Motor neuron (in vitro differentiated cells): Measurements from ENCODE around the gene GDAP1L1. TPM values are rescaled to one million over a fixed set of nuclear protein-coding genes. Genes with fewer than 3 reads are reported as not detected.

Source experiments
- ATAC-seq, 8 experiments: fragments of 200-7000 bp; cut with Tn5 transposase; replicated peaks in 6 of 8; 2 replicates each; pipeline ENCODE4 v1.8.0; 2021; ENCODE audit warnings: mild to moderate bottlenecking in 8 of 8, moderate library complexity in 8 of 8
- H3K27ac ChIP-seq, 2 donors: fragments of 250-450 bp; sonication (Bioruptor Pico); 2 replicates each; pipeline ENCODE4 v1.9.0; 2021; ENCODE audit warnings: antibody characterized with exemption in 2 of 2, mild to moderate bottlenecking in 2 of 2, moderate library complexity in 1 of 2
- H3K4me1 ChIP-seq, 2 donors: fragments of 250-450 bp; sonication (Bioruptor Pico); replicated peaks in 1 of 2; 2 replicates each; pipeline ENCODE4 v1.6.1; 2021; ENCODE audit warnings: antibody characterized with exemption in 2 of 2, mild to moderate bottlenecking in 2 of 2, moderate library complexity in 1 of 2
- H3K4me3 ChIP-seq, 5 donors: fragments of 250-450 bp; sonication (Bioruptor Pico); 2 replicates each; pipeline ENCODE4 v1.9.0; 2021; ENCODE audit warnings: antibody characterized with exemption in 5 of 5, mild to moderate bottlenecking in 5 of 5, moderate library complexity in 4 of 5
- WGBS, 10 experiments: fragments of 450-650 bp; shearing (Covaris generic); methylation state at CpG; one replicate each; pipeline ENCODE4 v1.0.0; 2022; 5-methylcytosine and 5-hydroxymethylcytosine counted together
- in situ Hi-C, 9 experiments: fragments of 400-800 bp; cut with MboI; loops; one replicate each; pipeline ENCODE4 v1.15.0; 2021; ENCODE audit warnings: low sequenced_read_pairs in 9 of 9, low pct_unique_long_range_greater_than_20kb in 2 of 9; ENCODE audit not compliant: unreplicated experiment in 9 of 9
- total RNA-seq, 8 experiments: library from RNA; unstranded; fragments of 300-600 nt; gene quantifications; 2 replicates each; pipeline versions ENCODE4 v1.2.3 to v1.2.4, GENCODE V29; 2022

Gene GDAP1L1
- total RNA-seq, 8 experiments from 2014 or later, result 0.25 to 175 (median 62.2) TPM

GRCh38 chr20:44209686-44210405, 37.3 kb upstream of the GDAP1L1 start:
- H3K27ac ChIP-seq, result peak overlapping the region; percentile 76 to 92
- ATAC-seq, result peak; percentile 3 to 11 (median 6)
- peak overlapping the region; percentile 57 to 88 (median 72) for H3K4me3 ChIP-seq
- WGBS, 10 experiments, result 0 to 3% (median 0%) methylated on average over 2 to 21 of the region's 31 CpGs; no CpG with 5 or more reads in 1 of the 10 experiments
- H3K4me1 ChIP-seq, result peaks cover 17 to 38% of the 10 kb centered on the region in 2 donors
- in situ Hi-C loops, result loop anchor here in 6 of 9 experiments (10.0 to 25.0 kb wide), 5 partner anchors 102 to 252 kb away; partner anchors contain the start of gene FITM2 (in 5 of the 6)

- Histone ChIP-seq H3K4me1 (peaks cover 17 to 38% of the 10 kb centered on the region in 2 donors), H3K27ac (peak within 1 kb of the TSS; percentile 81 to 92), H3K4me3 (peak within 1 kb of the TSS; percentile 57 to 88 (median 72))
- peak; percentile 75 to 92 (median 88) for ATAC-seq
- in situ Hi-C loops, result loop anchor here in 6 of 9 experiments (10.0 to 25.0 kb wide), 5 partner anchors 102 to 252 kb away; partner anchors contain the start of gene FITM2 (in 5 of the 6)
- WGBS, 10 experiments, result 0 to 8% (median 0%) methylated on average over 1 to 5 of the region's 79 CpGs; no CpG with 5 or more reads in 5 of the 10 experiments
These were observed 36.5 kb upstream of the GDAP1L1 start, which contains the start of gene OSER1 for GRCh38 chr20:44210406-44211176. Gene OSER1, minus strand, starts transcription at chr20:44210771. Its CDS starts 3,814 bp downstream, at chr20:44206957.

GRCh38 chr20:44211177-44212039, 35.7 kb upstream of the GDAP1L1 start:
- Histone ChIP-seq H3K27ac (peak overlapping the region; percentile 81 to 90), H3K4me3 (peak overlapping the region; percentile 57 to 88 (median 72)), H3K4me1 (peaks cover 16 to 35% of the 10 kb centered on the region in 2 donors)
- 0 to 20% (median 13%) methylated on average over 2 to 23 of the region's 24 CpGs; no CpG with 5 or more reads in 2 of the 10 experiments for WGBS, 10 experiments
- in situ Hi-C loops, result loop anchor here in 6 of 9 experiments (10.0 to 25.0 kb wide), 5 partner anchors 101 to 251 kb away; partner anchors contain the start of gene FITM2 (in 5 of the 6)
- ATAC-seq, result peak in 3 of 8 experiments; percentile 0 to 6 (median 3)

DNA sequence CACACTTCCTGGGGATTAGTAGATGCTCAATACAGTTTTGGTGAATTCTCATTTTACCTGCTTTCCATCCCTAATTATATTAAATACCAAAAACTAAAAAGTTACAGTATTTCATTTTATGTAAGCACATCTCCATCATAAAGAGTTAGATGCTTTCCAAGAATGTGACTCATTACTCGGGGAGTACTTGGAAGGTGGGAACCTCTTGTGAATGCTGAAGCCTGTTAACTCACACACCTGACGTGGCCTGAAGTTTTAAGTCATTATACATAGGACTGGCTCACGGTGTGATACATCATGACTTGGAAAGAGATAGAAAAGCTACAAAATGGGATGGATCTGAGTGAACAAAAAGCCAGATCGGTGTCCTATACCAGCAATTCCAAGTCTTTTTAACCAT, 34.3 kb upstream of the GDAP1L1 start:
- in situ Hi-C loops, result loop anchor here in 6 of 9 experiments (10.0 to 25.0 kb wide), 5 partner anchors 100 to 250 kb away; partner anchors contain the start of gene FITM2 (in 5 of the 6)
- Histone ChIP-seq H3K4me3 (peak overlapping the region in 2 of 5 donors; percentile 59 to 88), H3K27ac (no peak overlapping the region), H3K4me1 (peaks cover 14 to 30% of the 10 kb centered on the region in 2 donors)
- WGBS, 10 experiments, result 14 to 94% (median 83%) methylated on average over 2 to 4 of the region's 4 CpGs; no CpG with 5 or more reads in 2 of the 10 experiments
- ATAC-seq, result no peak

- Histone ChIP-seq H3K4me1 (peaks cover 7 to 12% of the 10 kb centered on the region in 2 donors), H3K27ac (no peak overlapping the region), H3K4me3 (no peak overlapping the region)
- peak in 3 of 8 experiments; percentile 4 to 6 (median 6) for ATAC-seq
- in situ Hi-C loops, result loop anchor here in 6 of 9 experiments (10.0 to 25.0 kb wide), 5 partner anchors 97 to 247 kb away; partner anchors contain the start of gene FITM2 (in 5 of the 6)
- 20 to 100% (median 68%) methylated on average over 1 to 5 of the region's 7 CpGs for WGBS, 10 experiments
These were observed 32.0 kb upstream of the GDAP1L1 start for GRCh38 chr20:44215125-44215524.

- in situ Hi-C loops, result loop anchor here in 6 of 9 experiments (10.0 to 25.0 kb wide), 5 partner anchors 95 to 245 kb away; partner anchors contain the start of gene FITM2 (in 5 of the 6)
- ATAC-seq, result peak; percentile 65 to 83 (median 74)
These were observed 29.6 kb upstream of the GDAP1L1 start for GRCh38 chr20:44217342-44218092.

GRCh38 chr20:44218446-44218845, 28.7 kb upstream of the GDAP1L1 start:
- ATAC-seq, result no peak
- in situ Hi-C loops, result loop anchor here in 6 of 9 experiments (10.0 to 25.0 kb wide), 5 partner anchors 94 to 244 kb away; partner anchors contain the start of gene FITM2 (in 5 of the 6)
- H3K27ac ChIP-seq, result no peak overlapping the region
- no peak overlapping the region for H3K4me3 ChIP-seq
- WGBS, 10 experiments, result 73 to 100% (median 90%) methylated on average over 2 to 4 of the region's 4 CpGs
- no peaks in the 10 kb centered on the region for H3K4me1 ChIP-seq

More at GRCh38 chr20:44217342-44218092, 29.6 kb upstream of the GDAP1L1 start:
- 0 to 67% (median 48%) methylated on average over 1 to 10 of the region's 11 CpGs for WGBS, 10 experiments
- Histone ChIP-seq H3K4me1 (peaks cover 1 to 4% of the 10 kb centered on the region in 2 donors), H3K4me3 (no peak overlapping the region), H3K27ac (no peak overlapping the region)

DNA sequence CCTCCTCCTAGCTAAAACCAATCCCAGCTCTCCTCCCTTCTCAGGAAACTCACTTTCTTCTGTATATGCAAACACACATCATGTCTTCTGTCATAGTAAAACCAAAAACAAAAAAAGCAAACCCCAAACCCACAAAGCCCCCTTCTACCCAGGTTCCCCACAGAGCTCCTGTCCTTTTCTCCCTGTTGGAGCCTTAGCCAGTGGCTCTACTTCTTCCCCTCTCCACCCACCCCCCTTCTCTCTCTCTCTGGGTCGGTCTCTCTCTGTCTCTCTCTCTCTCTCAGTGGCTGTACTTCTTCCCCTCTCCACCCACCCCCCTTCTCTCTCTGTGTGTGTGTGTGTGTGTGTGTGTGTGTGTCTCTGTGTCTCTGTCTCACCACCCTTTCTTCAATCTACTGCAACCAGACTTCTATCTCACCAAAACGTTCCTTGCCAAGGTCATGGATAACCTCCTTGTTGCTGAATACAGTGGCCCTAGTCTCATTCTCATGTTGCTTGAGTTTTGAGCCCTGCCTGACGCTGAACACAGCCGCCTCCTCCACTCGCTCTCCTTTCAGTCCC, 27.9 kb upstream of the GDAP1L1 start:
- Histone ChIP-seq H3K4me3 (no peak overlapping the region), H3K4me1 (no peaks in the 10 kb centered on the region), H3K27ac (no peak overlapping the region)
- in situ Hi-C loops, result loop anchor here in 6 of 9 experiments (10.0 to 25.0 kb wide), 5 partner anchors 93 to 243 kb away; partner anchors contain the start of gene FITM2 (in 5 of the 6)
- 0 to 100% (median 97%) methylated on average over 1 to 3 of the region's 5 CpGs; no CpG with 5 or more reads in 4 of the 10 experiments for WGBS, 10 experiments
- ATAC-seq, result no peak

- Histone ChIP-seq H3K27ac (no peak overlapping the region), H3K4me3 (no peak overlapping the region), H3K4me1 (no peaks in the 10 kb centered on the region)
- ATAC-seq, result no peak
- WGBS, 10 experiments, result 20 to 77% (median 63%) methylated on average over 1 to 5 of the region's 6 CpGs; no CpG with 5 or more reads in 1 of the 10 experiments
- in situ Hi-C loops, result loop anchor here in 6 of 9 experiments (10.0 to 25.0 kb wide), 5 partner anchors 93 to 243 kb away; partner anchors contain the start of gene FITM2 (in 6 of the 6)
These were observed 27.3 kb upstream of the GDAP1L1 start for GRCh38 chr20:44219791-44220190.

GRCh38 chr20:44221368-44221954, 25.6 kb upstream of the GDAP1L1 start:
- no peaks in the 10 kb centered on the region for H3K4me1 ChIP-seq
- ATAC-seq, result no peak
- 20 to 100% (median 50%) methylated on average over 1 to 3 of the region's 3 CpGs; no CpG with 5 or more reads in 1 of the 10 experiments for WGBS, 10 experiments
- H3K4me3 ChIP-seq, result no peak overlapping the region
- in situ Hi-C loops, result loop anchor here in 6 of 9 experiments (10.0 to 25.0 kb wide), 3 partner anchors 91 to 241 kb away; partner anchors contain the start of gene FITM2 (in 4 of the 6)
- H3K27ac ChIP-seq, result no peak overlapping the region
